Suprapubic skin (tissue), 4 donors: ENCODE data around the gene SPTBN5.

Source experiments
- CTCF ChIP-seq, 2 donors: fragments of 200-600 bp in 1 of 2; fragments of 450-650 bp in 1 of 2; sonication (generic) in 1 of 2; IDR thresholded peaks; one replicate each; pipeline ENCODE4 v1.5.1; 2016 to 2019; ENCODE audit warnings: antibody characterized with exemption in 2 of 2, mild to moderate bottlenecking in 1 of 2, moderate library complexity in 1 of 2
- EP300 ChIP-seq: sonication (generic); formaldehyde crosslinking; IDR thresholded peaks from one replicate; pipeline ENCODE4 v1.6.1; 2017; ENCODE audit warnings: antibody characterized with exemption
- POLR2A ChIP-seq, 2 donors: fragments of 450-650 bp; IDR thresholded peaks; one replicate each; pipeline ENCODE4 v1.6.1; 2017; ENCODE audit warnings: antibody characterized with exemption in 2 of 2, mild to moderate bottlenecking in 2 of 2, moderate library complexity in 2 of 2
- POLR2AphosphoS5 ChIP-seq, 3 donors: sonication (generic); formaldehyde crosslinking; IDR thresholded peaks; one replicate each; pipeline ENCODE4 v1.6.1; 2017; ENCODE audit warnings: antibody characterized with exemption in 3 of 3

GRCh38 chr15:41813426-41813825 lies 80.4 kb downstream of the SPTBN5 start:
- TF ChIP-seq CTCF (IDR thresholded peaks at IDR 0.05) (no peak), POLR2A (IDR thresholded peaks at IDR 0.05) (no peak), POLR2AphosphoS5 (IDR thresholded peaks at IDR 0.05) (no peak), EP300 (no peak)
